GM12874 (cell line): ENCODE data around the gene WDR17.

Experiments
- CTCF ChIP-seq: IDR thresholded peaks from 2 replicates; pipeline ENCODE4 v1.5.1; 2011; ENCODE audit warnings: low read depth, mild to moderate bottlenecking, control low read depth, low read length, moderate library complexity; ENCODE audit not compliant: insufficient read depth

Gene WDR17

GRCh38 chr4:176090115-176090514 lies 24.5 kb downstream of the WDR17 start:
- TF ChIP-seq CTCF: no peak

- no peak for TF ChIP-seq CTCF
Observed at GRCh38 chr4:176099314-176099713, 33.7 kb downstream of the WDR17 start.

DNA sequence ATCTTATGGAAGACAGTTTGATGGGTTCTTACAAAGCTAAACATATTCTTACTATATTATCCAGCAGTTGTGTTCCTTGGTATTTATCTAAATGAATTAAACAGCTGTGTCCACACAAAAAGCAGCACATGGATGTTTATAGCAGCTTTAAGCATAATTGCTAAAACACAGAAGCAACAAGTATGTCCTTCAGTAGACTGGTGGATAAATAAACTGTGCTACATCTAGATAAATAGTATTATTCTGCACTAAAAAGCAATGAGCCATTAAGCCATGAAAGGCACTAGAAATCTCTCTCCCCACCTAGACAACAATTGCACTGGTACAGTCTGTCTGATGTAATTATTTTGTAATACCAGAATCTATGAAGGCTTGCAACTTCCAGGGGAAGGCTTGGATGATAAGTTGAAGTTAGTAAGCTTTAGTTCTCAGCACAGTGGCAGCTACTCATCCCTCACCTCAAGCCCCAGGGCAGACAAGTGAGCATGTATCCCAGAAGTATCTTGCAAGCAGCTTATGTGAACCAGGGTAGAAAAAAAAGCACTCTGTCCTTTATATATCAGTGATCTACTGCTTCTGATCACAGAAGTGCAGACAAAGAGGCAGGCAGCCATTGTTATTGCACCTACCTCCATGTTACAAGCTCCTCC lies 36.9 kb downstream of the WDR17 start:
- TF ChIP-seq CTCF: no peak

- no peak for TF ChIP-seq CTCF
Observed at GRCh38 chr4:176107695-176108094, 42.1 kb downstream of the WDR17 start.

- TF ChIP-seq CTCF: peak; percentile 75
Observed at GRCh38 chr4:176123710-176124407, 58.2 kb downstream of the WDR17 start.

DNA sequence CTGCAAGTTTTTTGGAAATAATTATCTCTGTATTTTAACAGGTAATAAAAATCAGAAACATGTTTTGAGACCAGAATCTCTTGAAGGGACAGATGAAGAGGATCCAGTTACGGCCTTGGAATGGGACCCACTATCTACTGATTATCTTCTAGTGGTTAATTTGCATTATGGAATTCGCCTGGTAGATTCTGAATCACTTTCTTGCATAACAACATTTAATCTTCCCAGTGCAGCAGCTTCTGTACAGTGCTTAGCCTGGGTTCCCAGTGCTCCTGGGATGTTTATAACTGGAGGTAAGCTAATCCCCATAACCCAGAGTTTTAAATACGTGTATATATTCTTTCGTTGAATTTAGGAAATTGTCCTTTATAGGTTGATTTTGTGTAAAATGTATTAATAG lies 59.4 kb downstream of the WDR17 start:
- no peak for TF ChIP-seq CTCF

- no peak for TF ChIP-seq CTCF
Observed at GRCh38 chr4:176134670-176135069, 69.0 kb downstream of the WDR17 start.
